GM21717 (cell line): ENCODE measurements around the gene USO1.
A peak's percentile ranks its signal among the peaks of the same experiment; 100 is the strongest.
"Not testable (repeated sequence)": the region's sequence is repeated elsewhere in the genome, so short reads cannot be mapped to it uniquely, and the experiment has no call there.

Source experiments
- ATAC-seq: cut with Tn5 transposase; IDR thresholded peaks from one replicate; pipeline ENCODE4 v1.9.1; 2021; ENCODE audit warnings: mild to moderate bottlenecking, moderate library complexity; ENCODE audit not compliant: unreplicated experiment

Gene USO1

GRCh38 chr4:75714011-75714410, 10.4 kb upstream of the USO1 start:
- no peak for ATAC-seq

DNA sequence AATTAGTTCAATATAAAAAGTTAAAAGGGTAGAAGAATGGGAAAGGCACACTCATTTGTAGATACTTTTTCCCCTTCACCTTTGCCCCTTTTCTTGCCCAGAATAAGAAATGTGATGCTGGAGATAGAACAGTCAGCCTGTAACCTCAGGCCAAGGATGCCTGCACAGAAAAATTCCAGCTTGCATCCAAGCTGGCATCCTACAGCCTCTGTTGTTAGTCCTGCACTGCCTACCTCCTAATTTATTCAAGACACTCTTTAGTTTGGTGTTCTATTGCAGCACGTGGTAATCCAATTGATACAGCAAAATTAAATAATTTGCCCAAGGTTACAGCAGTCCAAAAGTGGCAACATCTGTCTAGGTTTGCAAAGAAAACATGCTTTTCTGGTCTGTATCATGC, 9.7 kb upstream of the USO1 start:
- no peak for ATAC-seq

GRCh38 chr4:75715105-75715799, 9.1 kb upstream of the USO1 start:
- ATAC-seq = no peak

DNA sequence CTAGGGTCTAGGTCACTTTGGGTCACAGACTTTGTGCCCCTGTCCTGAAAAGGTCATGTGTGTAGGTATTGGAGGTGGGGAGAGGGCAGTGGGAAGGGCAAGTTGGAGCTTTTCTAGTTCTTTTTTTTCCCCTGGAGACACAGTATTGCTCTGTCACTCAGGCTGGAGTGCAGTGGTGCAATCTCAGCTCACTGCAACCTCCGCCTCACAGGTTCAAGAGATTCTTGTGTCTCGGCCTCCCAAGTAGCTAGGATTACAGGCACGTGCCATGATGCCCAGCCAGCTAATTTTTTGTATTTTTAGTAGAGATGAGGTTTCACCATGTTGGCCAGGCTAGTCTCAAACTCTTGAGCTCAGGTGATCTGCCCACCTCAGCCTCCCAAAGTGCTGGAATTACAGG, 8.3 kb upstream of the USO1 start:
- ATAC-seq = not testable (repeated sequence)

DNA sequence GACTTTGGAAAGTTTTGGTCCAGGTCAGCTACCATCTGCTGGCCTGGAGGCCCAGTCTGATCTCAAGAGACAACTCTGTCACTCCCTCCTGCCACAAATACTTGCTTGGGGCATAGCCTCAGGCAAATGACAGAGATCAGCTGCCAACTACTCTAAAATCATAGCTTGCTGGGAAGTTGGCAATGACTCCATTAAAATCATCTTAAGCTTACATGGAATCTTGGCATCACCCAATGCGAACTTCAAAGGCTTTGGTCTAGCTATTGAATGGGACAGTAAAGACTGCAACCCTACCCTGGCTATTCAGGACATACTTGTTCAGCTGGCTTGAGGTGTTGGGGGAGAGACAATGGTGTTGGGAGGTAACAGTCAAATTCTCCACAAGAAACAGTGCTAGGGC, 7.0 kb upstream of the USO1 start:
- ATAC-seq = no peak

GRCh38 chr4:75718529-75718928, 5.8 kb upstream of the USO1 start:
- no peak for ATAC-seq

- no peak for ATAC-seq
Measured at GRCh38 chr4:75722417-75722816, 2.0 kb upstream of the USO1 start.

DNA sequence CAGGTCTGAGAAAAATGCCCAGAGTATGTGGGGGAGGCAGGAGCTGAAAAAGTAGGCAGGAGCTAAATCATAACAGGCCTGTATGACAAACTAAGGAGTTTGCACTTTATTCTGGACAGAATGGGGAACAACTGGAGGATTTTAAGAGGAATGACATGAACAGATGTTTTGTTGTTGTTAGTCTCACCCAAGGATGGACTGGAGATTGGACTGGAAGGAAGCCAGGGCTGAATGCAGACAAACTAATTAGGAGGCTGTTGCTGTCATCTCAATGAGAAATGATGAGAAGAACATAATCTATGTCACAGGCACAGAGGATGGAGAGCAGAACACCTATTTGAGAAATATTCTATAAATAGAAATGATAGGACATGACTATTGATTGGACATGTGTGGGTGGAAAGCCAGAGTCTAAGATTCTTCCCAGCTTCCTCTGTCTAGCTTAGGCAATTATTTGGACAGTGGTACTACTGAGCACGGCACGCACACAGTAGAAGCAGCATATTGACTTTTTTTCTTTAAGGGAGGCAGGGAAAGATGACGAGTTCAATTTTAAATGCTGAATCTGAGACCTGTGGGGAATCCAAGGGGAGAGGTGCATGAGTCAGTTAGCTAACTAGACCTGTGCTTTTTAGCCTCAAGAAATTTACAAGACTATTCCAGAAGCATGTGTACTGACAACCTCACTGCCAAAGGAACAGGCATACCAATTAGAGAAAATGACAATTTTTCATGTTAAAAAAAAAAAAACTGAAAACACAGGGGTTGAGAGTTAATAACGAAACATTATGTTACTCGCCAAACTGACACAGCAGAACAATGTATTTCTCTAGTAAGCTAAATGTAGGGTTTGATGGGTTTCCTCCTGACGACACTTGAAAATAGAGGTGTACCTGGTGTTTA, 963 bp upstream of the USO1 start:
- ATAC-seq = no peak

DNA sequence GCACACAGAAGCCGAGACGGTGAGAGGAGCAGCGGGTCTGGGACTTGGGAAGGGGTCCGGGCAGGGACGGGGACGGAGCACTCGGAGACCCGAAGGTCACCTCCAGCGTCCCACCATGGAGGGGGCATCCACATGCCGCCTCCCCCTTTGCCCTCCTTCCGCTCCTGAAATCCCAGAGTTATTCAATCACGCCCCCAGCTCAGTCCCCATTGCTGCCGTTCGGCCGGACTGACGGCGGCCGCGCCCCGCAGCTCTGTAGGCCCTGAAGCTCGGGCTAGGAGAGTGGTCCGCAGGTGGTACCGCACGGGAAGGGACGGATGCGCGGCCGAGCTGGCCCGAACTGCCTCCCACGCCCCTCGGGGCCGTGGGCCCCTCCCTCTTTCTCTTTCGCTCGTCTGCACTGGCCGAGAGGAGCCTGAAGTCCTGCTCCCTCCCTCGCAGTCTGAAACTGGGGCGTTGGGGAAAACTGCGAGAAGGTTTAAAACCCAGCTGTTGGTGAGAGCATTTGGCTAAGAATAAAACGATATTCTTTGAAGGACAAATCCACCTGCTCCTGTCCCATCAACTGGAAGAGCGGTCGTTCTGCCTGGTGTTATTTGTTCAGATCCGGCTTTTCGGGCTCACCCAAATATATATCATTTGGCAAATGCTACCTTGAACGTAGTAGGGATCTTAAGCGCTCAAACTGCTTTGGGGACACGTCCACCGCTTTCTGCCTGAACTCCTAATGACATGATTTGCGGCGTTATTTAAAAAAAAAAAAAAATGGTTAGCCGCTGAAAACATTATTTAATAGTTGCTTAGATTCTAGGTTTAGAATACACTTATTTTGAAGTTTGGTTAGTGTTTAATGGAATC, 719 bp downstream of the USO1 start:
- ATAC-seq = peak; percentile 65

GRCh38 chr4:75725942-75726538, 1.7 kb downstream of the USO1 start:
- ATAC-seq = not testable (repeated sequence)

DNA sequence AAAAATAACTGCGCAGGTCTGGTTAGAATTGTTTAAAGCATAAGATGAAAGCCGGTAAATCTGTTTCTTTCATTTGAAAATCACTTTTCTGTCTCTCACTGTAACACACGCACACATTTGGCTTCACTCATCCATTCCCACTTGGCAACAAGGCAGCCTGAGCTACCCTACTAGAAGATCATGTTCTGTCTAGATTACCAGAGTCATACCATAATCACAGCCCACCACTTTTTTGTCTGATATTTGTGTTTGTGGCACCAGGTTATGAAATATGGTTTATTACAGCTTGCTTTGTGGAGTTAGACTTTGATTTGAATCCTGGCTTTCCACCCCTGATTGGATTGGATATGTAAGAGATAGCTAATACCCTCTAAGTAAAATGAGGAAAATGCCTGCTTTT, 2.2 kb downstream of the USO1 start:
- ATAC-seq = no peak

DNA sequence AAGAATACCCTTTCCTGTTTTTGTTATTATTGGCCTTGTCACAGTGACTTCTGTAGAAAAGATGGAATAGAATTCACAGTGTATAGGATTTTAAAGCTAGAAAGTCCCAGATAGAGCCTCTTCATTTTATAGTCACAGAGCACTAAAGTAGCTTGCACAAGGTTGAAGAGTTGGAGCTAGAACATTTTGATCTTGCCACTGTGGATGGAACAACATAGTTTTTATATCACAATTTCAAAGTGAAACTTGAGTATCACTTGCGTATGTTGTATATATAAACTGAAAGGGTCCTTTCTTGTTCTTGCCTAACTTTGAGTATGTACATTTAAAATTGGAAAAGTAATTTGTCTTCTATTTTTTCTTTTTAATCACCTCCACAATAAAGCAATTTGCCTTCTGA, 2.7 kb downstream of the USO1 start:
- no peak for ATAC-seq

- ATAC-seq = no peak
Measured at GRCh38 chr4:75729836-75730235, 5.5 kb downstream of the USO1 start.

GRCh38 chr4:75733369-75733768, 9.0 kb downstream of the USO1 start:
- ATAC-seq = no peak

GRCh38 chr4:75735525-75735924, 11.1 kb downstream of the USO1 start:
- ATAC-seq = no peak

- ATAC-seq = no peak
Measured at GRCh38 chr4:75736862-75737261, 12.5 kb downstream of the USO1 start.

- no peak for ATAC-seq
Measured at GRCh38 chr4:75737398-75737797, 13.0 kb downstream of the USO1 start.

- no peak for ATAC-seq
Measured at GRCh38 chr4:75741027-75741426, 16.6 kb downstream of the USO1 start.

DNA sequence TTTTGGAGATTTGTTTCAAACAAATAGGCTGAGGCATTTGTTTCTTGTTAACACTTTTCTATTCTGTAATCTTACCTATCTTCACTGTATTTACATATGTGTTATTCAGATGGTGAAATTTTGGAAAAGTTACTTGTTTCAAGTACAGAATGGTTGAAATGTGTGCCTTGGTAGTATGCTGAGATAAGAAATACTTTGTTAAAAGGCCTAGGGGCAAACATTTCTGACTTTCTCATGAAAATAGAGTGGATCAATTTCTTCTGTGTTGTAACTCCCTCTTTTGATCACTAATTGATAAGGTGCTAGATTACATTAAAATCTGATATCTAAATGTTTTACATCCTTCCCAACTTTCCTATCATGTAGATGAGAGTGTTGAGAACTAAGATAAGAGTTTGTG, 18.1 kb downstream of the USO1 start:
- no peak for ATAC-seq

DNA sequence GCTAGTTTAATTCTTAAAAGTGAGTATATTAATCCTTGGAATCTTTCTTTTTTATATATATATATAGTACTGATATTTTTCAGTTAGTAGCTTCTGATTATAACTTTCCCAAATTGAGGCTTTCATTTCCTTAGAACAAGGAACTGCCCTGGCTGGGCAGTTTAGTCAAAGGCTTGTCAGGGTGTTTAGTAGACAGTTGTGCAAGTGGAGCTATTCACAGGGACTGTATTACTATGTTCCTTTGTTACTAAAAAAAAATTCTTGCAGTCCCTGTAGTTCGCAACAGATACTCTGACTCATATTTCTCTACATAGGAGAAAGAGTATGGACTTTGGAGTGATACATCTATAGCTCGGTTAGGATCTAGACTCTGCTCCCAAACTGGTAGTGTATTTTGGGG, 20.8 kb downstream of the USO1 start:
- ATAC-seq = no peak

DNA sequence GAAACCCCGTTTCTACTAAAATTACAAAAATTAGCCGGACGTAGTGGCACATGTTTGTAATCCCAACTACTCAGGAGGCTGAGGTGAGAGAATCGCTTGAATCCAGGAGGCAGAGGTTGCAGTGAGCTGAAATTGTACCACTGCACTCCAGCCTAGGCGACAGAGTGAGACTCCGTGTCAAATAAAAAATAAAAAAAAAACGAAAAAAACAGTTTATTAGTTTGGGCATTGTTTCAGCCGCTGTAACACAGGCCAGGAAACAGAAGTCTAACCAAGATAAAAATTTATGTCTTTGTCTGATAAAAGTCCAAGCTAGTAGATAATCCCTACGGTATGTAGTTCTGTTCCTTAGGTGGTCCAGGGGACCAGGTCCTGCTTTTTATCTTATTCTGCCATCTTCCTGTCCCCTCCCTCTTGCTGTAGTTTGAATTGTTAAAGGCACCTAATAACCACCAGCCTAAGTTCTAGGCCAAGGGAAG, 21.4 kb downstream of the USO1 start:
- ATAC-seq = no peak
